ENCODE measurements around the gene MRGPRG.

MRGPRG gene

GRCh38 chr11:3194016-3194816 is 24.4 kb downstream of the MRGPRG start:
- no peak for DNase-seq

GRCh38 chr11:3193373-3194015 is 25.1 kb downstream of the MRGPRG start:
- no peak for DNase-seq

- no peak for DNase-seq
Measured at GRCh38 chr11:3192511-3193372, 25.9 kb downstream of the MRGPRG start.

GRCh38 chr11:3191586-3192324 is 26.9 kb downstream of the MRGPRG start:
- DNase-seq: no peak

GRCh38 chr11:3190600-3190999 is 28.0 kb downstream of the MRGPRG start:
- DNase-seq: no peak

GRCh38 chr11:3189886-3190583 is 28.6 kb downstream of the MRGPRG start:
- DNase-seq: no peak

GRCh38 chr11:3189196-3189843 is 29.3 kb downstream of the MRGPRG start:
- no peak for DNase-seq

GRCh38 chr11:3188496-3189195 is 30.0 kb downstream of the MRGPRG start:
- no peak for DNase-seq

GRCh38 chr11:3186166-3186953 is 32.3 kb downstream of the MRGPRG start:
- DNase-seq: no peak

- DNase-seq: no peak
Measured at GRCh38 chr11:3184732-3185347, 33.8 kb downstream of the MRGPRG start.

GRCh38 chr11:3183523-3183922 is 35.1 kb downstream of the MRGPRG start:
- no peak for DNase-seq

GRCh38 chr11:3182462-3182852 is 36.2 kb downstream of the MRGPRG start:
- DNase-seq: no peak

GRCh38 chr11:3181725-3182461 is 36.7 kb downstream of the MRGPRG start:
- DNase-seq: no peak

GRCh38 chr11:3180869-3181268 is 37.7 kb downstream of the MRGPRG start:
- DNase-seq: no peak

GRCh38 chr11:3178349-3178748 is 40.3 kb downstream of the MRGPRG start:
- DNase-seq: no peak

GRCh38 chr11:3177931-3178330 is 40.7 kb downstream of the MRGPRG start:
- no peak for DNase-seq

GRCh38 chr11:3176487-3176886 is 42.1 kb downstream of the MRGPRG start:
- no peak for DNase-seq

GRCh38 chr11:3175194-3175593 is 43.4 kb downstream of the MRGPRG start:
- DNase-seq: no peak

GRCh38 chr11:3174387-3174786 is 44.2 kb downstream of the MRGPRG start:
- DNase-seq: no peak
